ENCODE measurements around the gene PTPRD.
"Not testable (repeated sequence)": the region's sequence is repeated elsewhere in the genome, so short reads cannot be mapped to it uniquely, and the experiment has no call there.

The PTPRD gene

GRCh38 chr9:9973062-9973461 lies 639.7 kb downstream of the PTPRD start:
- no peak for DNase-seq

GRCh38 chr9:9970514-9970913 lies 642.3 kb downstream of the PTPRD start:
- no peak for DNase-seq

- DNase-seq: no peak
These were observed 649.0 kb downstream of the PTPRD start for GRCh38 chr9:9963841-9964240.

- no peak for DNase-seq
These were observed 650.9 kb downstream of the PTPRD start for GRCh38 chr9:9961934-9962333.

GRCh38 chr9:9961487-9961886 lies 651.3 kb downstream of the PTPRD start:
- peak in 8 of 56 donors; percentile 1 to 13 (median 6) for DNase-seq

GRCh38 chr9:9951556-9952160 lies 661.1 kb downstream of the PTPRD start:
- no peak for DNase-seq

GRCh38 chr9:9950813-9951212 lies 662.0 kb downstream of the PTPRD start:
- DNase-seq: peak in 2 of 56 donors; percentile 30 to 43

GRCh38 chr9:9949978-9950377 lies 662.8 kb downstream of the PTPRD start:
- DNase-seq: no peak

GRCh38 chr9:9949368-9949767 lies 663.4 kb downstream of the PTPRD start:
- DNase-seq: no peak

GRCh38 chr9:9945966-9946365 lies 666.8 kb downstream of the PTPRD start:
- no peak for DNase-seq

- DNase-seq: peak in 48 of 56 donors; percentile 0 to 81 (median 34)
These were observed 669.9 kb downstream of the PTPRD start for GRCh38 chr9:9942764-9943424.

- no peak for DNase-seq
These were observed 674.4 kb downstream of the PTPRD start for GRCh38 chr9:9938432-9938831.

GRCh38 chr9:9931464-9931863 lies 681.3 kb downstream of the PTPRD start:
- not testable (repeated sequence) for DNase-seq

GRCh38 chr9:9924376-9924775 lies 688.4 kb downstream of the PTPRD start:
- no peak for DNase-seq

- DNase-seq: no peak
These were observed 691.0 kb downstream of the PTPRD start for GRCh38 chr9:9921805-9922204.

- no peak for DNase-seq
These were observed 692.3 kb downstream of the PTPRD start for GRCh38 chr9:9920425-9921060.

GRCh38 chr9:9919174-9919775 lies 693.5 kb downstream of the PTPRD start:
- DNase-seq: no peak

GRCh38 chr9:9917400-9917799 lies 695.4 kb downstream of the PTPRD start:
- DNase-seq: no peak

GRCh38 chr9:9914174-9914573 lies 698.6 kb downstream of the PTPRD start:
- no peak for DNase-seq

- no peak for DNase-seq
These were observed 699.4 kb downstream of the PTPRD start for GRCh38 chr9:9913276-9913832.

- DNase-seq: no peak
These were observed 700.3 kb downstream of the PTPRD start for GRCh38 chr9:9912459-9912858.

- no peak for DNase-seq
These were observed 707.1 kb downstream of the PTPRD start for GRCh38 chr9:9905736-9906135.

Measured in nucleus accumbens (tissue), 56 donors.